GM23338 (cell line): ENCODE results near the gene PGPEP1. TPM values are rescaled to one million over a fixed set of nuclear protein-coding genes. Genes with fewer than 3 reads are reported as not detected.

Experiments
- ATAC-seq: fragments of 200-7000 bp; cut with Tn5 transposase; 3 replicates; pipeline ENCODE4 v1.9.1; 2020
- DNase-seq: peaks from one replicate; pipeline ENCODE4 v3.0.0-alpha.2; 2015; ENCODE audit warnings: low spot score
- H2AFZ ChIP-seq: fragments of 200-600 bp; sonication (generic); 2 replicates; pipeline ENCODE4 v1.8.0; 2016; ENCODE audit warnings: antibody characterized with exemption, mild to moderate bottlenecking, moderate library complexity
- H3F3A ChIP-seq: fragments of 200-600 bp; sonication (generic); replicated peaks from 2 replicates; pipeline ENCODE4 v1.8.0; 2017; ENCODE audit warnings: antibody characterized with exemption, mixed run types, low read depth
- H3K27ac ChIP-seq: fragments of 200-600 bp; sonication (generic); 2 replicates; pipeline ENCODE4 v1.6.1; 2016; ENCODE audit warnings: low read depth
- H3K27me3 ChIP-seq: fragments of 200-600 bp; sonication (generic); 2 replicates; pipeline ENCODE4 v1.8.0; 2016; ENCODE audit warnings: mild to moderate bottlenecking, mixed run types, moderate library complexity; ENCODE audit not compliant: insufficient read depth
- H3K36me3 ChIP-seq: fragments of 200-600 bp; sonication (generic); 2 replicates; pipeline ENCODE4 v1.8.0; 2016; ENCODE audit warnings: mild to moderate bottlenecking; ENCODE audit not compliant: insufficient read depth
- H3K4me1 ChIP-seq: fragments of 200-600 bp; sonication (generic); 2 replicates; pipeline ENCODE4 v1.8.0; 2016; ENCODE audit warnings: mild to moderate bottlenecking, moderate library complexity; ENCODE audit not compliant: insufficient read depth
- H3K4me2 ChIP-seq: fragments of 200-600 bp; sonication (generic); 2 replicates; pipeline ENCODE4 v1.7.1; 2017; ENCODE audit warnings: mixed run types
- H3K4me3 ChIP-seq: fragments of 200-600 bp; sonication (generic); 2 replicates; pipeline ENCODE4 v1.6.1; 2016; ENCODE audit warnings: mixed run types
- H3K79me2 ChIP-seq: fragments of 200-600 bp; sonication (generic); replicated peaks from 2 replicates; pipeline ENCODE4 v1.8.0; 2017; ENCODE audit warnings: mild to moderate bottlenecking; ENCODE audit not compliant: insufficient read depth
- H3K9me2 ChIP-seq: fragments of 200-600 bp; sonication (generic); 2 replicates; pipeline ENCODE4 v1.8.0; 2017; ENCODE audit not compliant: insufficient read depth
- H4K20me1 ChIP-seq: fragments of 200-600 bp; sonication (generic); replicated peaks from 2 replicates; pipeline ENCODE4 v1.8.0; 2017; ENCODE audit warnings: mild to moderate bottlenecking; ENCODE audit not compliant: insufficient read depth
- H3K27ac Mint-ChIP-seq: 2 replicates; pipeline ENCODE4 v1.8.0; 2020; ENCODE audit warnings: inconsistent platforms, mild to moderate bottlenecking, moderate library complexity, mixed read lengths
- H3K27me3 Mint-ChIP-seq: 3 replicates; pipeline ENCODE4 v1.8.0; 2022; ENCODE audit warnings: low read depth, mild to moderate bottlenecking, moderate library complexity, mixed read lengths, inconsistent platforms; ENCODE audit not compliant: insufficient read depth, poor library complexity
- H3K36me3 Mint-ChIP-seq: 3 replicates; pipeline ENCODE4 v1.8.0; 2021; ENCODE audit warnings: low read depth, mild to moderate bottlenecking, inconsistent platforms, moderate library complexity, mixed read lengths
- H3K4me1 Mint-ChIP-seq: 3 replicates; pipeline ENCODE4 v1.8.0; 2020; ENCODE audit warnings: mild to moderate bottlenecking, inconsistent platforms, mixed read lengths
- H3K4me3 Mint-ChIP-seq: 3 replicates; pipeline ENCODE4 v1.8.0; 2021; ENCODE audit warnings: moderate library complexity, mild to moderate bottlenecking, inconsistent platforms, mixed read lengths
- H3K9me3 Mint-ChIP-seq: 3 replicates; pipeline ENCODE4 v1.8.0; 2020; ENCODE audit warnings: moderate library complexity, mild to moderate bottlenecking, inconsistent platforms, mixed read lengths
- JUNB ChIP-seq: IDR thresholded peaks from one replicate; pipeline ENCODE4 v1.6.1; 2016; ENCODE audit warnings: antibody characterized with exemption; ENCODE audit not compliant: unreplicated experiment
- NANOG ChIP-seq: IDR thresholded peaks from 2 replicates; pipeline ENCODE4 v1.6.1; 2016; ENCODE audit warnings: antibody characterized with exemption, borderline replicate concordance
- POLR2AphosphoS5 ChIP-seq: IDR thresholded peaks from 2 replicates; pipeline ENCODE4 v1.6.1; 2016; ENCODE audit warnings: antibody characterized with exemption, low read depth
- STAT1 ChIP-seq: IDR thresholded peaks from one replicate; pipeline ENCODE4 v1.6.1; 2016; ENCODE audit warnings: antibody characterized with exemption; ENCODE audit not compliant: unreplicated experiment
- ZNF331 ChIP-seq: fragments of 250-450 bp; sonication (Bioruptor Pico); IDR thresholded peaks from 2 replicates; pipeline ENCODE4 v1.5.0; 2020; ENCODE audit warnings: low read depth, mild to moderate bottlenecking, moderate library complexity
- ZNF462 ChIP-seq: fragments of 250-450 bp; sonication (Bioruptor Pico); IDR thresholded peaks from 2 replicates; pipeline ENCODE4 v1.5.0; 2020; ENCODE audit warnings: mild to moderate bottlenecking, moderate library complexity
- polyA plus RNA-seq: library from polyadenylated mRNA; unstranded; fragments of >200 nt; fragmentation: Nextera tagmentation; extraction: Ambion mirVana; gene quantifications from 2 replicates; pipeline ENCODE4 v1.2.1, GENCODE V29; 2016
- total RNA-seq: library from RNA; depleted of rRNA; stranded (reverse); fragments of >200 nt; shearing (Covaris generic); gene quantifications from 2 replicates; pipeline ENCODE4 v1.2.3, GENCODE V29; 2014
- TF ChIP-seq, protein P1 (sequence below): IDR thresholded peaks from one replicate; pipeline ENCODE4 v1.6.1; 2018; ENCODE audit warnings: antibody characterized with exemption; ENCODE audit not compliant: unreplicated experiment
- TF ChIP-seq, protein P2 (sequence below): IDR thresholded peaks from 2 replicates; pipeline ENCODE4 v1.6.1; 2016; ENCODE audit warnings: antibody characterized with exemption

Gene PGPEP1
- total and polyA plus RNA-seq, 2 experiments from 2014 or later = 15.5 to 18.9 TPM

GRCh38 chr19:18351544-18351943 lies 11.1 kb downstream of the PGPEP1 start:
- H3K36me3 Mint-ChIP-seq = peaks cover 43% of the 10 kb centered on the region
- ATAC-seq = no peak
- H4K20me1 ChIP-seq = no peaks in the 10 kb centered on the region
- H2AFZ ChIP-seq = no peak overlapping the region
- H3F3A ChIP-seq = peaks cover 8% of the 10 kb centered on the region
- no peaks in the 10 kb centered on the region for H3K9me2 ChIP-seq
- no peak for TF ChIP-seq POLR2AphosphoS5
- no peak for TF ChIP-seq STAT1
- no peak overlapping the region for H3K4me2 ChIP-seq
- peaks cover 3% of the 10 kb centered on the region; the same call in 2 of the 3 replicates for H3K4me1 Mint-ChIP-seq
- 0 out of 2 replicates have a peak, but pooled peaks cover 3% of the 10 kb centered on the region for H3K36me3 ChIP-seq
- no peak overlapping the region for H3K4me3 ChIP-seq
- no peaks in the 10 kb centered on the region for H3K4me1 ChIP-seq
- no peak overlapping the region for H3K4me3 Mint-ChIP-seq
- H3K27me3 Mint-ChIP-seq = peaks cover 7% of the 10 kb centered on the region
- no peaks in the 10 kb centered on the region for H3K79me2 ChIP-seq
- no peak overlapping the region for H3K27ac Mint-ChIP-seq
- DNase-seq = no peak
- H3K27me3 ChIP-seq = no peaks in the 10 kb centered on the region
- no peaks in the 10 kb centered on the region; the same call in 2 of the 3 replicates for H3K9me3 Mint-ChIP-seq
- no peak overlapping the region for H3K27ac ChIP-seq

- Mint-ChIP-seq H3K9me3 (no peaks in the 10 kb centered on the region; the same call in 2 of the 3 replicates), H3K27ac (no peak overlapping the region), H3K36me3 (peaks cover 51% of the 10 kb centered on the region), H3K4me1 (no peaks in the 10 kb centered on the region), H3K4me3 (no peak overlapping the region), H3K27me3 (peaks cover 5% of the 10 kb centered on the region)
- Histone ChIP-seq H3K9me2 (no peaks in the 10 kb centered on the region), H3F3A (peaks cover 8% of the 10 kb centered on the region), H3K27ac (no peak overlapping the region), H3K36me3 (0 out of 2 replicates have a peak, but pooled peaks cover 3% of the 10 kb centered on the region), H3K27me3 (no peaks in the 10 kb centered on the region), H3K79me2 (no peaks in the 10 kb centered on the region), H3K4me2 (no peak overlapping the region), H2AFZ (no peak overlapping the region), H3K4me1 (no peaks in the 10 kb centered on the region), H4K20me1 (no peaks in the 10 kb centered on the region), H3K4me3 (no peak overlapping the region)
- no peak for ATAC-seq
- DNase-seq = no peak
- TF ChIP-seq ZNF331 (CRISPR knock-in tag) (no peak), NANOG (no peak), JUNB (no peak), ZNF462 (CRISPR knock-in tag) (no peak)
- TF ChIP-seq, protein P1, sequence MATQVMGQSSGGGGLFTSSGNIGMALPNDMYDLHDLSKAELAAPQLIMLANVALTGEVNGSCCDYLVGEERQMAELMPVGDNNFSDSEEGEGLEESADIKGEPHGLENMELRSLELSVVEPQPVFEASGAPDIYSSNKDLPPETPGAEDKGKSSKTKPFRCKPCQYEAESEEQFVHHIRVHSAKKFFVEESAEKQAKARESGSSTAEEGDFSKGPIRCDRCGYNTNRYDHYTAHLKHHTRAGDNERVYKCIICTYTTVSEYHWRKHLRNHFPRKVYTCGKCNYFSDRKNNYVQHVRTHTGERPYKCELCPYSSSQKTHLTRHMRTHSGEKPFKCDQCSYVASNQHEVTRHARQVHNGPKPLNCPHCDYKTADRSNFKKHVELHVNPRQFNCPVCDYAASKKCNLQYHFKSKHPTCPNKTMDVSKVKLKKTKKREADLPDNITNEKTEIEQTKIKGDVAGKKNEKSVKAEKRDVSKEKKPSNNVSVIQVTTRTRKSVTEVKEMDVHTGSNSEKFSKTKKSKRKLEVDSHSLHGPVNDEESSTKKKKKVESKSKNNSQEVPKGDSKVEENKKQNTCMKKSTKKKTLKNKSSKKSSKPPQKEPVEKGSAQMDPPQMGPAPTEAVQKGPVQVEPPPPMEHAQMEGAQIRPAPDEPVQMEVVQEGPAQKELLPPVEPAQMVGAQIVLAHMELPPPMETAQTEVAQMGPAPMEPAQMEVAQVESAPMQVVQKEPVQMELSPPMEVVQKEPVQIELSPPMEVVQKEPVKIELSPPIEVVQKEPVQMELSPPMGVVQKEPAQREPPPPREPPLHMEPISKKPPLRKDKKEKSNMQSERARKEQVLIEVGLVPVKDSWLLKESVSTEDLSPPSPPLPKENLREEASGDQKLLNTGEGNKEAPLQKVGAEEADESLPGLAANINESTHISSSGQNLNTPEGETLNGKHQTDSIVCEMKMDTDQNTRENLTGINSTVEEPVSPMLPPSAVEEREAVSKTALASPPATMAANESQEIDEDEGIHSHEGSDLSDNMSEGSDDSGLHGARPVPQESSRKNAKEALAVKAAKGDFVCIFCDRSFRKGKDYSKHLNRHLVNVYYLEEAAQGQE = no peak
- TF ChIP-seq, protein P2, sequence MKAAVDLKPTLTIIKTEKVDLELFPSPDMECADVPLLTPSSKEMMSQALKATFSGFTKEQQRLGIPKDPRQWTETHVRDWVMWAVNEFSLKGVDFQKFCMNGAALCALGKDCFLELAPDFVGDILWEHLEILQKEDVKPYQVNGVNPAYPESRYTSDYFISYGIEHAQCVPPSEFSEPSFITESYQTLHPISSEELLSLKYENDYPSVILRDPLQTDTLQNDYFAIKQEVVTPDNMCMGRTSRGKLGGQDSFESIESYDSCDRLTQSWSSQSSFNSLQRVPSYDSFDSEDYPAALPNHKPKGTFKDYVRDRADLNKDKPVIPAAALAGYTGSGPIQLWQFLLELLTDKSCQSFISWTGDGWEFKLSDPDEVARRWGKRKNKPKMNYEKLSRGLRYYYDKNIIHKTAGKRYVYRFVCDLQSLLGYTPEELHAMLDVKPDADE = no peak
Observed at GRCh38 chr19:18353378-18354005, 13.1 kb downstream of the PGPEP1 start.
